Activated T-cell treated with anti-CD3 and anti-CD28 coated beads, Interleukin-2, amount 50 U/mL, for 72 hours (primary cell): ENCODE data around the gene ARSA. TPM values are rescaled to one million over a fixed set of nuclear protein-coding genes. Genes with fewer than 3 reads are reported as not detected.
"Not testable (repeated sequence)": the region's sequence is repeated elsewhere in the genome, so short reads cannot be mapped to it uniquely, and the experiment has no call there.

Experiments used
- ATAC-seq, 2 donors: fragments of 150-1000 bp; cut with Tn5 transposase; replicated peaks in 1 of 2; 2 replicates each; pipeline ENCODE4 v1.10.0; 2021; ENCODE audit warnings: moderate library complexity in 2 of 2, mild to moderate bottlenecking in 1 of 2
- DNase-seq, 2 donors: peaks; one replicate each; pipeline ENCODE4 v3.0.0; 2021 to 2022; ENCODE audit warnings: mixed read lengths in 1 of 2
- H3K27ac Mint-ChIP-seq: one replicate; pipeline ENCODE4 v1.8.0; 2022; ENCODE audit warnings: mild to moderate bottlenecking, moderate library complexity, mixed read lengths
- H3K27me3 Mint-ChIP-seq: one replicate; pipeline ENCODE4 v1.8.0; 2022; ENCODE audit warnings: low read depth, mixed read lengths
- H3K36me3 Mint-ChIP-seq, 2 donors: one replicate each; pipeline ENCODE4 v1.8.0; 2022; ENCODE audit warnings: mixed read lengths in 2 of 2, mild to moderate bottlenecking in 1 of 2; ENCODE audit not compliant: insufficient read depth in 2 of 2
- H3K4me1 Mint-ChIP-seq: one replicate; pipeline ENCODE4 v1.8.0; 2022; ENCODE audit warnings: low read depth, mixed read lengths
- H3K4me3 Mint-ChIP-seq, 2 donors: one replicate each; pipeline ENCODE4 v1.8.0; 2022; ENCODE audit warnings: mild to moderate bottlenecking in 2 of 2, mixed read lengths in 2 of 2, moderate library complexity in 2 of 2
- H3K9me3 Mint-ChIP-seq, 2 donors: one replicate each; pipeline ENCODE4 v1.8.0; 2022; ENCODE audit warnings: mixed read lengths in 2 of 2
- total RNA-seq, 2 donors: library from RNA; stranded (reverse); gene quantifications; one replicate each; pipeline ENCODE4 v1.2.3, GENCODE V29; 2022

ARSA gene
- total RNA-seq, 2 donors from 2014 or later, result 19.8 to 26.8 TPM

GRCh38 chr22:50624347-50625130, 3.4 kb downstream of the ARSA start:
- ATAC-seq, result no peak
- no peak for DNase-seq
- Mint-ChIP-seq H3K36me3 (peaks cover 0 to 2% of the 10 kb centered on the region in 2 donors), H3K4me3 (no peak overlapping the region), H3K27me3 (no peaks in the 10 kb centered on the region), H3K27ac (no peak overlapping the region), H3K9me3 (no peaks in the 10 kb centered on the region), H3K4me1 (peaks cover 55% of the 10 kb centered on the region)

DNA sequence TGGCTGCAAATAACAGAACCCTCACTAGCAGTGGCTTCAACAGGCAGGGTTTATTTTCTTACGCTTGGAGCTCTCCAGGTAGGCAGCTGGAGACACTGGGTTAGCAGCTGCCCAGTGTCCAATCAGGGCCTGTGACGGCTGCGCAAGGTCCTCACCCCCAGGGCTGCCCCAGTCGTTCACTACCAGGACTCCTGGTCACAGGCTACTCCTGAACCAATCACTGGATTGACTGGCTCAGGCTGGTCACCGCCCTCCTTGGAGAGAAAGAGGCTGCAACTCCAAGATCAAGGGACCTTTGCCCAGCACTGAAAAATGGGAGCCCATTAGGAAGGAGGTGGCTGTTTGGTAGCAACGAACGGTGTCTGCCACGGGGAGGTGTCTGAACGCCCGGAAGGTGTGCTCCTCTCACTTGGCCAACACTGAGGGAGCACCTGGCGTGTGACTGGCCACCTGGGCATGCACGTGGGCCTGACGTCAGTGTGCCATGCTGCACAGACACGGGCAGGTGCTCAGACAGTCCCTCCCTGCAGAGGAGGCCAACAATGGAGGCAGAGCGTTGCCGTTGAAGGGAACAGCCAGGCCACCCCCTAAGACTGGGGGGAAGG, 5.1 kb downstream of the ARSA start:
- Mint-ChIP-seq H3K4me3 (peak overlapping the region; percentile 94 to 96), H3K9me3 (no peaks in the 10 kb centered on the region), H3K27ac (no peak overlapping the region), H3K4me1 (peaks cover 54% of the 10 kb centered on the region), H3K27me3 (no peaks in the 10 kb centered on the region), H3K36me3 (no peaks in the 10 kb centered on the region)
- ATAC-seq (no peak), DNase-seq (no peak)

DNA sequence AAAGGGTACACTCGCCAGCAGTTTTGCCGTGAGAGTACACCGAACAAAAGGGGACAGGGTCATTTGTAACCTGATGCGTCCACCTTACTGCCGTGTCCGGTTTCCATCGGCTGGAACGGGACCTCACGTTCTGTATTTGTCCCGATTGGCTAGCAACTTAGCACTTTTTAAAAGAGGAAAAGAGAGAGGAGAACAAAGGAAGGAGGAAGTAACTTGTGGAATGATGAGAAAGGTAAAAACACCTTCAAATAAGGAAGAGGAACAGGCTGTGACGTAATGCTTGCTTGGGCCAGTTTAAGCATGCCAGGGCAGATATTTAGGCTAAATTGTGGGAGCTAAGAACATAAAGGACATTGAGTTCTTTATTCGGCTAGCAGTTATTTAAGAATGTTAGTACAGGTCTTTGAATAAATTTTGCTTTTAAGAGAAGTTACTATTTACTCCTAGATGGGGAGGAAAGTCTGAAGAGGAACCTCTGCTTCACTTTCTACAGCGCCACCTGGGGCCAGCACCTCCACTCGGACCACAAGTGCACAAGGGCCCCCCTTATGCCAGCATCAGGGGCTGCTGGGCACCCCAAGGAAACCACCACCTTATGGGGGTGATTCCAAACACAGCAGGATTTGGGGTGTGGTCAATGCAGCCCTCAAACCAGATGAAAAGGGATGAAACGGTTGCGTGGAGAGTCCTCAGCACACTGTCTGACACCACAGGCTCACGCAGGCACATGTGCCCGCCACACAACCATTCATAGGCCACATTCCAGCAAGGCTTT, 5.8 kb downstream of the ARSA start:
- Mint-ChIP-seq H3K9me3 (no peaks in the 10 kb centered on the region), H3K36me3 (no peaks in the 10 kb centered on the region), H3K4me1 (peaks cover 54% of the 10 kb centered on the region), H3K27ac (peak overlapping the region; percentile 97), H3K4me3 (peak overlapping the region; percentile 94 to 96), H3K27me3 (no peaks in the 10 kb centered on the region)
- peak; percentile 48 to 53 for DNase-seq
- ATAC-seq, result no peak

GRCh38 chr22:50621356-50621880, 6.5 kb downstream of the ARSA start:
- Mint-ChIP-seq H3K36me3 (no peaks in the 10 kb centered on the region), H3K4me3 (peak overlapping the region; percentile 94 to 96), H3K27me3 (no peaks in the 10 kb centered on the region), H3K27ac (peak overlapping the region; percentile 97), H3K9me3 (no peaks in the 10 kb centered on the region), H3K4me1 (peaks cover 50% of the 10 kb centered on the region)
- ATAC-seq (peak; percentile 77 to 78), DNase-seq (peak; percentile 72 to 78)

DNA sequence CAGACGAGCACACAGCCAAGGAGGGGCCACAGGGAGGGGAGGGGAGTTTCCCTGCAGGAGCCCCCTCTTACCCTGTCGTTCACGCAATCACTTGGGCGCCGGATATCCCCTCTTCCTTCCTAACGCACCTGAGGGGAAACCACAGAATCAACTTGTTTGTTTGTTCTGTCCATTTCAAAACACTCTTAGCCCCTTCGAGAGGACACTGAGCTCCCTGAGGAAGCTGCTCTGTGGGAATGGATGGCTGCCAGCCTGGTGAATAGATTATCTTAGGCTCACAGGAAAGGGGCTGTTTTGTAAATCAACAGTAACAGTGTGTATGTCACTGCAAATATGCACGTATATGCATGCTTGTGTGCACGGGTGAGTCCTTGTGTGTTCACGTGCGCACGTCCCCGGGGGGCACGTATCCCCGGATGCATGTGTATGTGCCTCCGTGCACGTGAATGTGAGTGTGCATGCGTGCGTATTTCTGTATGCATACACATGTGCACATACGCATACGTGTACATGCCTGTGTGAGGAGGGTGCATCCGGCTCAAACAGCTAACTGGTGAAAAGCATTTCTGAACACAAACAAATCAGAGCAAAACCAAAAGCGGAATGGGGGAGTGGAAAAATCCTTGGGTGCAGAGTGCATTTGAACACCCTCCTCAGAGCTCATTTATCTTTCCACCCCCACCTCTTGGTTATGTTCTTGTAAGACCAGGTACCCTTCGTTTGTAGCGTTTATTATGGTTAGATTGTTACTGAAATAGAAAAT, 7.2 kb downstream of the ARSA start:
- Mint-ChIP-seq H3K27me3 (no peaks in the 10 kb centered on the region), H3K4me1 (peaks cover 47% of the 10 kb centered on the region), H3K4me3 (peak overlapping the region; percentile 94 to 96), H3K27ac (peak overlapping the region; percentile 97), H3K9me3 (no peaks in the 10 kb centered on the region), H3K36me3 (no peaks in the 10 kb centered on the region)
- ATAC-seq (peak; percentile 70 to 73), DNase-seq (peak; percentile 91)

DNA sequence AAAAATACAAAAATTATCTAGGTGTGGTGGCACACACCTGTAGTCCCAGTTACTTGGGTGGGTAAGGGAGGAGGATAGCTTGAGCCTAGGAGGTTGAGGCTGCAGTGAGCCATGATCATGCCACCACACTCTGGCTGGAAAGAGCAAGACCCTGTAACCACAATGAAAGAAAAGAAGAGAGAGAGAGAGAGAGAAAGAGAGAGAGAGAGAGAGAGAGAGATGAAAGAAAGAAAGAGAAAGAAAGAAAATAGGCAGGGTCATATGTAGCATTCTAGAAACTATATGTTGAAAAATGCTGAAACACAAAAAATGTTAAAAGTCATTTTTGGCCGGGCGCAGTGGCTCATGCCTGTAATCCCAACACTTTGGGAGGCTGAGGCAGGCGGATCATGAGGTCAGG, 13.7 kb downstream of the ARSA start:
- Mint-ChIP-seq H3K27me3 (peaks cover 21% of the 10 kb centered on the region), H3K4me1 (peaks cover 17% of the 10 kb centered on the region)
- not testable (repeated sequence) for H3K4me3 Mint-ChIP-seq, H3K27ac Mint-ChIP-seq, ATAC-seq, H3K36me3 Mint-ChIP-seq, H3K9me3 Mint-ChIP-seq, DNase-seq

DNA sequence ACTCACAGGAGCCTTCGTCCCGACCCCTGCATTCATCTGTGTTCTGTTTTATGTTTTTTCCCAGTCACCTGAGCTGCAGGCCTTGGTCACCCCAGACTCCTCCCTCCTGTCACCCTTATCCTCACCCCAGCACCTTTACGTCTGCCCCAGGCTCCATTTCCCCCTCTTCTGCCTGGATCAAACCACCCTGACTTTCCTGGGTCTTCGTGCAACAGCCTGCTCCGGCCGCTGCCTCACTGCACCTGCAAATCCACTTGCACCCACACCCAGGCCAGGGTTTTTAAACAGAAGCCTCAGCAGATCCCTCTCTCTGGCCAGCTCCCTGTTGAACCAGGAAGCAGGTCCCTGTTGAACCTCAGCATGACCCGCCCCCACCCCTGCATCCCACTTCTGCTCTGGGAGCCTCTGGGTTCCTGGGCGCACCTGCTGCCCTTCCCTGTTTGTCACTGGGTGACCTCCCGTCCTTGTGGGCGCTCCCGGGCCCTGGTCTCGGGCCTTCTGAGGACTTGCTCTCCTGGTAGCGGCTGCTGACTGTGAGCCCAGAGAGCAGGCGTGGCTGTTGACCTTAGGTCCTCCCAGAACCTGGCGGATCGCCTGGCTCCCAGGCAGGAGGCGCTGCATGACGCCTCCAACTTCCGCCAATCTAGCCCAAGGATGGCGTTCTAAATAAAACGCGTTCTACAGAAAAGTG, 14.5 kb downstream of the ARSA start:
- DNase-seq (no peak), ATAC-seq (no peak)
- H3K27ac Mint-ChIP-seq, result no peak overlapping the region
- peaks cover 12% of the 10 kb centered on the region for H3K4me1 Mint-ChIP-seq
- no peaks in the 10 kb centered on the region for H3K36me3 Mint-ChIP-seq
- H3K4me3 Mint-ChIP-seq, result no peak overlapping the region
- H3K27me3 Mint-ChIP-seq, result peaks cover 22% of the 10 kb centered on the region
- no peaks in the 10 kb centered on the region for H3K9me3 Mint-ChIP-seq

DNA sequence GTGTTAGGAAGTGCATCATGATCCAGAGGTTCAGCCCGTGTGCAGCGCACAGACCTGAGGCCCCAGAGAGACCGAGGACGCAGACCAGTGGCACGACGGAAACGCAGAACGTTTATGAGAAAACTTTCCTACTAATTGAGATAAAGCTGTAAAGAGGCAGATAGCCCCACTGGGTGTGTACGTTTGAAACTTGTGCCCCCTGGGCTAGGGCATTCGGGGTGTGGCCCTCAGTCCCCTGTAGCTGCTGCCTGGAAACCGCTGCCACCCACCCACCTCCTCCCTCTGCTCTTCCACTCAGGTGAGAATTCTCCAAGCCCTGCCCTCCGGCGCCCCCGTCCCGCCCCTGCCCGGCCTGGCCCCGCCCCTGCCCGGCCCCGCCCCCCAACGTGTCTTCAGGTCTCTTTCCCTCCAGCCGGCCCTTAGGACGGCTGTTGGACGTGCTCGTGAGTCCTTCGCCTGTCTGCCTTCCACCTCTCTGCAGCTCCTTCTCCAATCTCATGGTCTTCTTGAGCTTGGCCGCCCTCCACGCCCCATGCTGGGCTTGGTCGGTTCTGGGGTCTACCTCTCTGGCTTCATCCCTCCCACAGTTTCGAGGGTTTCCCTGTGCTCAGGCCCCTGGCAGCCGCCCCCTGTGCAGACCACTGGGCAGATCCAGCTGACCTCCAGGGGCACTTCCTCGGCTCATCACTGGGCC, 15.3 kb downstream of the ARSA start:
- DNase-seq (no peak), ATAC-seq (peak; percentile 74 to 76)
- Mint-ChIP-seq H3K27ac (no peak overlapping the region), H3K4me1 (peaks cover 8% of the 10 kb centered on the region), H3K4me3 (peak overlapping the region in 1 of 2 donors; percentile 22), H3K9me3 (no peaks in the 10 kb centered on the region), H3K36me3 (no peaks in the 10 kb centered on the region), H3K27me3 (peaks cover 26% of the 10 kb centered on the region)

GRCh38 chr22:50612168-50612527, 15.8 kb downstream of the ARSA start:
- H3K27me3 Mint-ChIP-seq, result peaks cover 31% of the 10 kb centered on the region
- no peak for ATAC-seq
- H3K27ac Mint-ChIP-seq, result no peak overlapping the region
- H3K36me3 Mint-ChIP-seq, result no peaks in the 10 kb centered on the region
- no peaks in the 10 kb centered on the region for H3K9me3 Mint-ChIP-seq
- H3K4me3 Mint-ChIP-seq, result no peak overlapping the region
- no peak for DNase-seq
- peaks cover 8% of the 10 kb centered on the region for H3K4me1 Mint-ChIP-seq

DNA sequence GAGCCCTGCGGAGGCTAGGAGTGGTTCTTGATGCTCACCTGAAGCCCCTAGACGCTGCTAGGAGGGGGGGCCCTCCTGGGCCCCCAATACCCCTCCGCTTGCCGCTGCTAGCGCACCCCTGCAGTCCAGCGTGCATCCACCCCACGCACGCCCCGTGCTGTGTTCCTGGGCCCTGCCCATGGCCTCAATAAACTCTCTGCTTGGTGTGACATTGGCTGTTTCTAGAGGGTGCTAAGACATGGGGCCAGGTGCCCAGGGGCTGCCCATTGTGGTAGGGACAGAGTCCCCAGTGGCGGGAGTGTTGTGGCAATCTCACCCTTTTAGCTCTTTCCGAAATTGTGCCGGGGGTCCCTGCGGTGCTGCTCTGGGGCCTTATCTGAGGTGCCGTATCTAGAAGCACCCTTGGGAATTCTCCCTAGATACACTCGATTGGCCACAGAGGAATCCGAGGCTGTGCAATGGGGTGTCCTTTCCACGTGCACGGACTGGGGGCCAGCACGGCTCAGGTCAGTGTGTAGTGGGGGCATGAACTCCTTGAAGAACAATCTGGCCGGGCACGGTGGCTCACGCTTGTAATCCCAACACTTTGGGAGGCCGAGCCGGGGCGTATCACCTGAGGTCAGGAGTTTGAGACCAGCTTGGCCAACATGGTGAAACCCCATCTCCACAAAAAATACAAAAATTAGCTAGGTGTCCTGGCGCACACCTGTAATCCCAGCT, 16.5 kb downstream of the ARSA start:
- no peak for DNase-seq

DNA sequence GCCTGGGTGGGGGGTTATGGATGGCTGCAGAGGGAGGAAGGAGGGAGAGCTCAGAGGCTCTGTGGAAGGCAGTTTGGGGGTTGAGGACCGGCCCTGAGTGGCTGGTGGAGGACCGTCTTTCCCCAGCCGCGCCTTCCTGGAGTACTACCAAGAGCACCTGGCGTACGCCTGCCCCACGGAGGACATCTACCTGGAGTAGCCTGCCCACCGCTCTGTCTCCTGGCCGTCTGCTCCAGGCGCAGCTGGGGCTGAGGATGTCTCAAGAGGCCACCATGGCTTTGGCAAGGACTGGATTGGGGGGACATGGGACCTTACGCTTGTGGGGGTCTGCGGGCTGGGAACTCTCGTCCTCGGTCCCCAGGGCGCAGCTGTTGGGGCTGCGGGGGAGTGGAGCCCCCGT, 17.4 kb downstream of the ARSA start:
- H3K9me3 Mint-ChIP-seq, result no peaks in the 10 kb centered on the region
- H3K36me3 Mint-ChIP-seq, result no peaks in the 10 kb centered on the region
- H3K27ac Mint-ChIP-seq, result no peak overlapping the region
- peaks cover 34% of the 10 kb centered on the region for H3K27me3 Mint-ChIP-seq
- no peak for ATAC-seq
- H3K4me1 Mint-ChIP-seq, result peaks cover 8% of the 10 kb centered on the region
- DNase-seq, result no peak
- H3K4me3 Mint-ChIP-seq, result no peak overlapping the region

More for the DNA sequence above, 16.5 kb downstream of the ARSA start:
- Mint-ChIP-seq H3K27me3 (peaks cover 34% of the 10 kb centered on the region), H3K4me1 (peaks cover 8% of the 10 kb centered on the region), H3K27ac (no peak overlapping the region), H3K4me3 (no peak overlapping the region), H3K9me3 (no peaks in the 10 kb centered on the region), H3K36me3 (no peaks in the 10 kb centered on the region)
- ATAC-seq, result no peak
